ENCODE measurements around the gene NRG3.

- TF ChIP-seq CTCF (conservative IDR thresholded peaks at IDR 0.05; ENCODE audit: low read length) (no peak), EZH2phosphoT487 (IDR thresholded peaks at IDR 0.05; ENCODE audit: borderline replicate concordance, low read depth, low read length) (no peak)
Measured at GRCh38 chr10:82211346-82211745, 336.4 kb downstream of the NRG3 start.
